ENCODE results near the gene DPP3. TPM values are rescaled to one million over a fixed set of nuclear protein-coding genes. Genes with fewer than 3 reads are reported as not detected.

The DPP3 gene
- total RNA-seq, 1 experiment from 2014 or later: 76.2 TPM

GRCh38 chr11:66549696-66550095 lies 69.5 kb downstream of the DPP3 start:
- TF ChIP-seq CTCF (conservative IDR thresholded peaks at IDR 0.05) (no peak), EZH2 (IDR thresholded peaks at IDR 0.05; ENCODE audit: low read depth) (no peak)
- POLR2A ChIA-PET (ENCODE audit: unreplicated experiment): no interaction called here
- intact Hi-C loops (cut with micrococcal nuclease; ENCODE audit: unreplicated experiment): no loop called here
- H3K79me2 ChIP-seq (ENCODE audit: low read depth): no peaks in the 10 kb centered on the region
- H3K27me3 ChIP-seq (ENCODE audit: insufficient read depth, low read depth): peaks cover 33% of the 10 kb centered on the region
- no peak overlapping the region for H2AFZ ChIP-seq
- no peaks in the 10 kb centered on the region for H3K9me2 ChIP-seq (ENCODE audit: insufficient read depth)
- no peaks in the 10 kb centered on the region for H3K9me3 ChIP-seq (ENCODE audit: insufficient read depth, low read depth)
- H3F3A ChIP-seq (ENCODE audit: insufficient read depth, low read depth): peaks cover 14% of the 10 kb centered on the region; the same call in 1 of the 2 replicates
- H3K4me1 ChIP-seq (replicated peaks; ENCODE audit: insufficient read depth): peaks cover 11% of the 10 kb centered on the region
- no peaks in the 10 kb centered on the region for H3K36me3 ChIP-seq (ENCODE audit: low read depth)
- H3K4me3 ChIP-seq: no peak overlapping the region
- DNase-seq: no peak
- H4K20me1 ChIP-seq (ENCODE audit: insufficient read depth): no peaks in the 10 kb centered on the region
- no peak overlapping the region for H3K27ac ChIP-seq
- no peak overlapping the region for H3K4me2 ChIP-seq
- BruUV-seq (replicated peaks): no TSS peak
- CTCF ChIA-PET: no interaction called here

GRCh38 chr11:66550887-66551286 lies 70.7 kb downstream of the DPP3 start:
- ChIA-PET CTCF (no interaction called here), POLR2A (ENCODE audit: unreplicated experiment) (no interaction called here)
- H3F3A ChIP-seq (ENCODE audit: insufficient read depth, low read depth): peaks cover 14% of the 10 kb centered on the region; the same call in 1 of the 2 replicates
- no peaks in the 10 kb centered on the region for H3K9me3 ChIP-seq (ENCODE audit: insufficient read depth, low read depth)
- no peak overlapping the region for H3K4me3 ChIP-seq
- H4K20me1 ChIP-seq (ENCODE audit: insufficient read depth): no peaks in the 10 kb centered on the region
- H3K27ac ChIP-seq: no peak overlapping the region
- peaks cover 33% of the 10 kb centered on the region for H3K27me3 ChIP-seq (ENCODE audit: insufficient read depth, low read depth)
- no peaks in the 10 kb centered on the region for H3K79me2 ChIP-seq (ENCODE audit: low read depth)
- DNase-seq: no peak
- no peaks in the 10 kb centered on the region for H3K9me2 ChIP-seq (ENCODE audit: insufficient read depth)
- no peaks in the 10 kb centered on the region for H3K36me3 ChIP-seq (ENCODE audit: low read depth)
- no peak for TF ChIP-seq EZH2 (IDR thresholded peaks at IDR 0.05; ENCODE audit: low read depth)
- no peak for TF ChIP-seq CTCF (conservative IDR thresholded peaks at IDR 0.05)
- peaks cover 5% of the 10 kb centered on the region; the same call in 1 of the 2 replicates for H3K4me1 ChIP-seq (replicated peaks; ENCODE audit: insufficient read depth)
- H3K4me2 ChIP-seq: no peak overlapping the region
- BruUV-seq (replicated peaks): no TSS peak
- H2AFZ ChIP-seq: no peak overlapping the region
- intact Hi-C loops (cut with micrococcal nuclease; ENCODE audit: unreplicated experiment): no loop called here

GRCh38 chr11:66554602-66555001 lies 74.4 kb downstream of the DPP3 start:
- POLR2A ChIA-PET (ENCODE audit: unreplicated experiment): interaction anchor here (0.6 kb wide), 1 partner anchor 12 kb away, joined by 9 read pairs; no protein-coding TSS in a partner anchor
- no peaks in the 10 kb centered on the region; the same call in 1 of the 2 replicates for H3F3A ChIP-seq (ENCODE audit: insufficient read depth, low read depth)
- CTCF ChIA-PET: no interaction called here

More at GRCh38 chr11:66554602-66555001, 74.4 kb downstream of the DPP3 start:
- BruUV-seq (replicated peaks): no TSS peak
- Histone ChIP-seq H3K9me2 (ENCODE audit: insufficient read depth) (no peaks in the 10 kb centered on the region), H4K20me1 (ENCODE audit: insufficient read depth) (no peaks in the 10 kb centered on the region; the same call in 1 of the 2 replicates), H3K9me3 (ENCODE audit: insufficient read depth, low read depth) (no peaks in the 10 kb centered on the region), H2AFZ (no peak overlapping the region), H3K27ac (no peak overlapping the region), H3K36me3 (ENCODE audit: low read depth) (no peaks in the 10 kb centered on the region), H3K4me3 (no peak overlapping the region), H3K79me2 (ENCODE audit: low read depth) (no peaks in the 10 kb centered on the region), H3K27me3 (ENCODE audit: insufficient read depth, low read depth) (peaks cover 7% of the 10 kb centered on the region; the same call in 1 of the 2 replicates), H3K4me2 (no peak overlapping the region), H3K4me1 (replicated peaks; ENCODE audit: insufficient read depth) (no peaks in the 10 kb centered on the region)
- intact Hi-C loops (cut with micrococcal nuclease; ENCODE audit: unreplicated experiment): no loop called here
- DNase-seq: no peak
- no peak for TF ChIP-seq CTCF (conservative IDR thresholded peaks at IDR 0.05)
- TF ChIP-seq EZH2 (IDR thresholded peaks at IDR 0.05; ENCODE audit: low read depth): no peak

All from PC-9 (cell line).